Activated T-helper 2 cell treated with anti-CD3 and anti-CD28 coated beads, Interferon-gamma antibody, Interleukin-2, Interleukin-4, amounts not matched to agents 10 μg/mL and 5 μg/mL and 100 μg/mL, durations not matched to agents 14 hours and 24 hours and 36 hours (primary cell): ENCODE measurements around the gene PPP1R14B. TPM values are rescaled to one million over a fixed set of nuclear protein-coding genes. Genes with fewer than 3 reads are reported as not detected.

ENCODE experiments used
- DNase-seq: peaks from one replicate; pipeline ENCODE4 v3.0.0; 2021; ENCODE audit warnings: low spot score
- H3K27ac Mint-ChIP-seq: one replicate; pipeline ENCODE4 v1.8.0; 2021; ENCODE audit warnings: mixed read lengths
- H3K27me3 Mint-ChIP-seq: one replicate; pipeline ENCODE4 v1.8.0; 2021; ENCODE audit warnings: low read depth, mixed read lengths
- H3K36me3 Mint-ChIP-seq: one replicate; pipeline ENCODE4 v1.8.0; 2021; ENCODE audit warnings: low read depth, mixed read lengths
- H3K4me1 Mint-ChIP-seq: one replicate; pipeline ENCODE4 v1.8.0; 2021; ENCODE audit warnings: low read depth, mixed read lengths
- H3K4me3 Mint-ChIP-seq: one replicate; pipeline ENCODE4 v1.8.0; 2021; ENCODE audit warnings: low read depth, mild to moderate bottlenecking, moderate library complexity, mixed read lengths
- H3K9me3 Mint-ChIP-seq: one replicate; pipeline ENCODE4 v1.8.0; 2021; ENCODE audit warnings: mixed read lengths
- intact Hi-C: fragments of 100-400 bp; cut with micrococcal nuclease; formaldehyde crosslinking; loops from one replicate; pipeline ENCODE4 v1.15.1; 2023
- total RNA-seq: library from RNA; stranded (reverse); gene quantifications from 2 replicates; pipeline ENCODE4 v1.2.3, GENCODE V29; 2022

Gene PPP1R14B
- total RNA-seq, 1 donor from 2014 or later: 273 TPM

GRCh38 chr11:64269540-64270220, 22.9 kb upstream of the PPP1R14B start:
- Mint-ChIP-seq H3K36me3 (peaks cover 11% of the 10 kb centered on the region), H3K4me1 (peaks cover 15% of the 10 kb centered on the region), H3K27ac (peak overlapping the region; percentile 84), H3K4me3 (peak overlapping the region; percentile 91), H3K9me3 (no peaks in the 10 kb centered on the region), H3K27me3 (no peaks in the 10 kb centered on the region)
- DNase-seq: peak; percentile 97
- intact Hi-C loops: loop anchor here (1.0 to 2.0 kb wide), 7 partner anchors 16 to 83 kb away; partner anchors contain the start of genes FERMT3, FKBP2, GPR137 and PLCB3

- intact Hi-C loops: loop anchor here (1.0 to 2.0 kb wide), 3 partner anchors 18 to 62 kb away; partner anchors contain the start of genes FERMT3, PLCB3 and TRMT112
- peak; percentile 54 for DNase-seq
- Mint-ChIP-seq H3K4me3 (peak overlapping the region; percentile 91), H3K9me3 (no peaks in the 10 kb centered on the region), H3K27me3 (no peaks in the 10 kb centered on the region), H3K4me1 (peaks cover 15% of the 10 kb centered on the region), H3K36me3 (peaks cover 11% of the 10 kb centered on the region), H3K27ac (peak overlapping the region; percentile 84)
Measured at GRCh38 chr11:64268893-64269539, 22.3 kb upstream of the PPP1R14B start.

GRCh38 chr11:64268025-64268892, 21.5 kb upstream of the PPP1R14B start:
- DNase-seq: no peak
- Mint-ChIP-seq H3K9me3 (no peaks in the 10 kb centered on the region), H3K4me3 (peak overlapping the region; percentile 91), H3K4me1 (peaks cover 15% of the 10 kb centered on the region), H3K27ac (peak overlapping the region; percentile 84), H3K36me3 (peaks cover 11% of the 10 kb centered on the region), H3K27me3 (no peaks in the 10 kb centered on the region)
- intact Hi-C loops: loop anchor here (2.0 kb wide), 1 partner anchor 61 kb away; the partner anchor contains the start of gene FERMT3

- no peak for DNase-seq
- H3K36me3 Mint-ChIP-seq: peaks cover 14% of the 10 kb centered on the region
- H3K27ac Mint-ChIP-seq: peak overlapping the region; percentile 22
- no peaks in the 10 kb centered on the region for H3K27me3 Mint-ChIP-seq
- intact Hi-C loops: no loop called here
- peaks cover 14% of the 10 kb centered on the region for H3K4me1 Mint-ChIP-seq
- no peak overlapping the region for H3K4me3 Mint-ChIP-seq
- H3K9me3 Mint-ChIP-seq: no peaks in the 10 kb centered on the region
Measured at GRCh38 chr11:64267207-64267945, 20.6 kb upstream of the PPP1R14B start.

GRCh38 chr11:64266339-64266738, 19.6 kb upstream of the PPP1R14B start:
- intact Hi-C loops: no loop called here
- Mint-ChIP-seq H3K4me1 (peaks cover 9% of the 10 kb centered on the region), H3K4me3 (no peak overlapping the region), H3K27me3 (no peaks in the 10 kb centered on the region), H3K9me3 (no peaks in the 10 kb centered on the region), H3K36me3 (peaks cover 17% of the 10 kb centered on the region), H3K27ac (peak overlapping the region; percentile 52)
- no peak for DNase-seq

- Mint-ChIP-seq H3K9me3 (no peaks in the 10 kb centered on the region), H3K4me3 (no peak overlapping the region), H3K4me1 (peaks cover 9% of the 10 kb centered on the region), H3K27me3 (no peaks in the 10 kb centered on the region), H3K27ac (no peak overlapping the region), H3K36me3 (peaks cover 17% of the 10 kb centered on the region)
- DNase-seq: no peak
- intact Hi-C loops: no loop called here
Measured at GRCh38 chr11:64265176-64266160, 18.7 kb upstream of the PPP1R14B start.

- H3K27me3 Mint-ChIP-seq: no peaks in the 10 kb centered on the region
- no peak overlapping the region for H3K4me3 Mint-ChIP-seq
- intact Hi-C loops: no loop called here
- H3K27ac Mint-ChIP-seq: no peak overlapping the region
- DNase-seq: no peak
- no peaks in the 10 kb centered on the region for H3K9me3 Mint-ChIP-seq
- H3K36me3 Mint-ChIP-seq: peaks cover 20% of the 10 kb centered on the region
- peaks cover 15% of the 10 kb centered on the region for H3K4me1 Mint-ChIP-seq
Measured at GRCh38 chr11:64264371-64264852, 17.7 kb upstream of the PPP1R14B start.

GRCh38 chr11:64263947-64264317, 17.2 kb upstream of the PPP1R14B start:
- Mint-ChIP-seq H3K36me3 (peaks cover 22% of the 10 kb centered on the region), H3K27me3 (no peaks in the 10 kb centered on the region), H3K9me3 (no peaks in the 10 kb centered on the region), H3K27ac (no peak overlapping the region), H3K4me1 (peaks cover 14% of the 10 kb centered on the region), H3K4me3 (no peak overlapping the region)
- intact Hi-C loops: no loop called here
- no peak for DNase-seq

GRCh38 chr11:64263021-64263946, 16.5 kb upstream of the PPP1R14B start:
- Mint-ChIP-seq H3K27ac (no peak overlapping the region), H3K36me3 (peaks cover 19% of the 10 kb centered on the region), H3K4me3 (no peak overlapping the region), H3K9me3 (no peaks in the 10 kb centered on the region), H3K4me1 (peaks cover 10% of the 10 kb centered on the region), H3K27me3 (no peaks in the 10 kb centered on the region)
- intact Hi-C loops: no loop called here
- no peak for DNase-seq

- Mint-ChIP-seq H3K27me3 (no peaks in the 10 kb centered on the region), H3K4me3 (no peak overlapping the region), H3K36me3 (peaks cover 25% of the 10 kb centered on the region), H3K4me1 (peaks cover 7% of the 10 kb centered on the region), H3K27ac (no peak overlapping the region), H3K9me3 (no peaks in the 10 kb centered on the region)
- no peak for DNase-seq
- intact Hi-C loops: no loop called here
Measured at GRCh38 chr11:64262271-64263002, 15.7 kb upstream of the PPP1R14B start.
